HEK293T (cell line): ENCODE measurements around the gene PRKAG3.

Experiments used
- BHLHE40 ChIP-seq: fragments of 450-650 bp; IDR thresholded peaks from 2 replicates; pipeline ENCODE4 v1.6.1; 2016; ENCODE audit warnings: mild to moderate bottlenecking, moderate library complexity, borderline replicate concordance
- ELF4 ChIP-seq: fragments of 450-650 bp; IDR thresholded peaks from 2 replicates; pipeline ENCODE4 v1.6.1; 2017; ENCODE audit warnings: antibody characterized with exemption
- FOXA1 ChIP-seq: fragments of 450-650 bp; IDR thresholded peaks from 2 replicates; pipeline ENCODE4 v1.6.1; 2016; ENCODE audit warnings: mild to moderate bottlenecking
- FOXM1 ChIP-seq: fragments of 450-650 bp; IDR thresholded peaks from 2 replicates; pipeline ENCODE4 v1.6.1; 2017; ENCODE audit warnings: mild to moderate bottlenecking, borderline replicate concordance
- HDGF ChIP-seq: fragments of 450-650 bp; IDR thresholded peaks from 2 replicates; pipeline ENCODE4 v1.6.1; 2017; ENCODE audit warnings: antibody characterized with exemption, borderline replicate concordance
- LEF1 ChIP-seq: fragments of 450-650 bp; IDR thresholded peaks from 2 replicates; pipeline ENCODE4 v1.6.1; 2017; ENCODE audit warnings: mild to moderate bottlenecking, borderline replicate concordance
- NFRKB ChIP-seq: fragments of 450-650 bp; IDR thresholded peaks from 2 replicates; pipeline ENCODE4 v1.6.1; 2016; ENCODE audit warnings: mild to moderate bottlenecking, moderate library complexity
- SP1 ChIP-seq: fragments of 450-650 bp; IDR thresholded peaks from 2 replicates; pipeline ENCODE4 v1.6.1; 2017
- SUZ12 ChIP-seq: fragments of 450-650 bp; IDR thresholded peaks from 2 replicates; pipeline ENCODE4 v1.6.1; 2016; ENCODE audit warnings: mild to moderate bottlenecking
- TARDBP ChIP-seq: fragments of 450-650 bp; IDR thresholded peaks from 2 replicates; pipeline ENCODE4 v1.6.1; 2016
- TF ChIP-seq, protein P1 (sequence below): fragments of 450-650 bp; IDR thresholded peaks from 2 replicates; pipeline ENCODE4 v1.6.1; 2016

DNA sequence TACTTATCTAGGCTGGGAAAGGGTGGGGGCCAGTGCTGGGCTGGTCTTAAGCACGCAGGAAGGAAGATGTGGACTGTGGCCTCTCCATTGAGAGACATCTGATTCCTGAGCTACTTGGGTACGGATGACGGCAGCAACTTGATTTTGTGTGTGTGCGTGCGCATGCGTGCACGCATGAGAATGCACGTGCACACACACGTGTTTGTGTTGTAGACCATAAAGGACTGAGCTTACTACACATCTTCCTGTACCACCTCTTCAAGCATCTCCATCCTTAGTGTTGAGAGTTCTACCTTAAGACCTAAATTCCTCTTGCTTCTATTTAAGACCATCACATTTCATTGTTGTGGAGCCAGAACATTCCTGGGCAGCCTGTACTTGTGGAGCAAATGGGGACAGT is 37.5 kb upstream of the PRKAG3 start:
- no peak for TF ChIP-seq SUZ12
- no peak for TF ChIP-seq BHLHE40
- TF ChIP-seq TARDBP: no peak
- TF ChIP-seq FOXA1: no peak
- TF ChIP-seq ELF4: no peak
- TF ChIP-seq, protein P1, sequence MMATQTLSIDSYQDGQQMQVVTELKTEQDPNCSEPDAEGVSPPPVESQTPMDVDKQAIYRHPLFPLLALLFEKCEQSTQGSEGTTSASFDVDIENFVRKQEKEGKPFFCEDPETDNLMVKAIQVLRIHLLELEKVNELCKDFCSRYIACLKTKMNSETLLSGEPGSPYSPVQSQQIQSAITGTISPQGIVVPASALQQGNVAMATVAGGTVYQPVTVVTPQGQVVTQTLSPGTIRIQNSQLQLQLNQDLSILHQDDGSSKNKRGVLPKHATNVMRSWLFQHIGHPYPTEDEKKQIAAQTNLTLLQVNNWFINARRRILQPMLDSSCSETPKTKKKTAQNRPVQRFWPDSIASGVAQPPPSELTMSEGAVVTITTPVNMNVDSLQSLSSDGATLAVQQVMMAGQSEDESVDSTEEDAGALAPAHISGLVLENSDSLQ: no peak
- TF ChIP-seq SP1: no peak
- no peak for TF ChIP-seq FOXM1
- TF ChIP-seq HDGF: no peak
- TF ChIP-seq NFRKB: no peak
- TF ChIP-seq LEF1: no peak
